GM12801 (cell line): ENCODE data around the gene UBTF.

Experiments
- TF ChIP-seq, protein P1 (sequence below): IDR thresholded peaks from one replicate; pipeline ENCODE4 v1.5.1; 2011; ENCODE audit warnings: control low read depth; ENCODE audit not compliant: insufficient read length; ENCODE audit errors: extremely low read depth

Gene UBTF

DNA sequence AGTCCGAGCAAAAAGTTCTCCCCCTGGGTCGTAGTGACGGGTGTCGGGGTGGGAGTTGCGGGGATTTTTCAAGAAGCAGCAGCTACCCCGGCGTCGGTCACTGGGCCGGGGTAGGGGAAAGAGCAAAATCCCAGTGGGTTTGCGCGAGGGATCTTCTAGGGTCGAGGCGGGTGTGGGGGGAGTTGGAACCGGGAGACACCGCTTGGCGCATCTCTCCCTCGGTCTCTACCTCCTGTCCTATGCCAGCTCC is 2.3 kb upstream of the UBTF start:
- TF ChIP-seq, protein P1, sequence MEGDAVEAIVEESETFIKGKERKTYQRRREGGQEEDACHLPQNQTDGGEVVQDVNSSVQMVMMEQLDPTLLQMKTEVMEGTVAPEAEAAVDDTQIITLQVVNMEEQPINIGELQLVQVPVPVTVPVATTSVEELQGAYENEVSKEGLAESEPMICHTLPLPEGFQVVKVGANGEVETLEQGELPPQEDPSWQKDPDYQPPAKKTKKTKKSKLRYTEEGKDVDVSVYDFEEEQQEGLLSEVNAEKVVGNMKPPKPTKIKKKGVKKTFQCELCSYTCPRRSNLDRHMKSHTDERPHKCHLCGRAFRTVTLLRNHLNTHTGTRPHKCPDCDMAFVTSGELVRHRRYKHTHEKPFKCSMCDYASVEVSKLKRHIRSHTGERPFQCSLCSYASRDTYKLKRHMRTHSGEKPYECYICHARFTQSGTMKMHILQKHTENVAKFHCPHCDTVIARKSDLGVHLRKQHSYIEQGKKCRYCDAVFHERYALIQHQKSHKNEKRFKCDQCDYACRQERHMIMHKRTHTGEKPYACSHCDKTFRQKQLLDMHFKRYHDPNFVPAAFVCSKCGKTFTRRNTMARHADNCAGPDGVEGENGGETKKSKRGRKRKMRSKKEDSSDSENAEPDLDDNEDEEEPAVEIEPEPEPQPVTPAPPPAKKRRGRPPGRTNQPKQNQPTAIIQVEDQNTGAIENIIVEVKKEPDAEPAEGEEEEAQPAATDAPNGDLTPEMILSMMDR, result no peak

- TF ChIP-seq, protein P1, result no peak
Observed at GRCh38 chr17:44221084-44221861, 1.8 kb upstream of the UBTF start.

GRCh38 chr17:44220213-44221083 is 973 bp upstream of the UBTF start:
- TF ChIP-seq, protein P1, result no peak

DNA sequence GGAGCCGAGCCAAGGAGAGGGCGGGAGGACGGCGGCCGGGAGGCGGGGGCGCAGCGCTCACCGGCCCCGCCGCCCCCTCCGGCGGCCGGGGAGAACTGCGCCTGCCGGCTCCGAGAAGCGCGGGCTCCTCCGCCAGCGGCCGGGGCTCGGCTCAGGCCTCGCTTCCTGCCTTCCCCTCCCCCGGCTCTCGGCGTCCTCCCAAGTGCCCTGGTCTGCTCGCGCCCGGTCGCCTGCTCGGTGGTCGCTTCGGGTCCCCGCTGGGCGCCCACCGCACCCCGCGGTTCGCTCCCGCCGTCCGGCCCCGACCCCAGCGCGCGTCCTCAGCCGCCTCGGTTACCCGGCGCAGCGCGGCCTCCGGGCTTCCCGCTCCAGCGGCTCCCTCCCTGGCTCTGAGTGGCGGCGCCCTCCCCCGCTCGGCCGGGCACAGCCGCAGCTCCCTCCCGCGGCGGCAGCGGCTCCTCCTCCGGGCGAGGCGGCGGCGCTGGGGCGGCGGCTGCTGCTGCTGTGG is 313 bp downstream of the UBTF start:
- TF ChIP-seq, protein P1, result no peak

GRCh38 chr17:44218344-44219107 is 949 bp downstream of the UBTF start:
- TF ChIP-seq, protein P1, result no peak

GRCh38 chr17:44217738-44218343 is 1.6 kb downstream of the UBTF start:
- TF ChIP-seq, protein P1, result no peak
